GM20431 (cell line): ENCODE results near the gene NRXN2.

Experiments
- in situ Hi-C: fragments of 300-500 bp; cut with MseI, MboI; formaldehyde crosslinking; loops from one replicate; pipeline ENCODE4 v1.15.0; 2020; ENCODE audit warnings: low sequenced_read_pairs; ENCODE audit not compliant: unreplicated experiment

The NRXN2 gene

GRCh38 chr11:64659417-64660144 lies 63.4 kb downstream of the NRXN2 start:
- in situ Hi-C loops, result no loop called here

DNA sequence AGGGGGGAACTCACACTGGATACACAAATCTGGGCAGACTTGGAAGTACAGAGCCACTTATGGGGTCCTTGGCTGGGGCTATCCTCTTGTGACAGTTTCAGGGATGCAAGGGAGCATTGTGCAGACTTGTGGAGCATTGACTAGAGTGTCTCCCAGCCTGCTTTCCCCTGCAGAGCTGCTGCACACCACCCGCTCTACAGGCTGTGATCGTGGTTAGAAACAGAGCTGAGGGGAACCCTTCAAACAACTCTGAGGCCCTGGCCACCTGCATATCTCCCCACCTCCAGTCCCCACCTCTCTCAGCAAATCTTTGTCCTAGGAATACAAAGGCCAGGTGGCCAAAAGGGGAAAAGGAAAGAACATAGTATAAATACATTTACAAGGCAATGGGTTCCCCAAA lies 64.7 kb downstream of the NRXN2 start:
- in situ Hi-C loops, result no loop called here

DNA sequence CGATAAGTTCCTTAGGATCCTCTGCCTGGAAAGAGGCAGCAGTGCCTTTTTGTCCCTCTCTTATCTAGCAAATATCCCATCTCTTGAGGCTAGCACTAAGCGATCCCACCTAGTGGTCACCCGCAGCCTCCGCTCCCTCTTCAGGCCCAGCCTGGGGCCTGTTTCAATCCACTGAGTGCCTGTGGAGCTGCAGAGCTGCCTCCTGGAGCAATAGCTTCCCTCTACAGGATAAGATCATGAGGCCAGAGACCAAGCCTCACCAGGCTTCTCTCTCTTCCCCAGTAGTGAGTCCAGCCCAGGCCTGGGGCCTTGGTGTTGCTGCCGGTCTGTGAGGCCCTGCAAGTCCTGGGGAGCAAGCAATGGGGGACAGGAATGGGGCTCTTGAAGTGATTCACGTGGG lies 66.1 kb downstream of the NRXN2 start:
- in situ Hi-C loops, result no loop called here

DNA sequence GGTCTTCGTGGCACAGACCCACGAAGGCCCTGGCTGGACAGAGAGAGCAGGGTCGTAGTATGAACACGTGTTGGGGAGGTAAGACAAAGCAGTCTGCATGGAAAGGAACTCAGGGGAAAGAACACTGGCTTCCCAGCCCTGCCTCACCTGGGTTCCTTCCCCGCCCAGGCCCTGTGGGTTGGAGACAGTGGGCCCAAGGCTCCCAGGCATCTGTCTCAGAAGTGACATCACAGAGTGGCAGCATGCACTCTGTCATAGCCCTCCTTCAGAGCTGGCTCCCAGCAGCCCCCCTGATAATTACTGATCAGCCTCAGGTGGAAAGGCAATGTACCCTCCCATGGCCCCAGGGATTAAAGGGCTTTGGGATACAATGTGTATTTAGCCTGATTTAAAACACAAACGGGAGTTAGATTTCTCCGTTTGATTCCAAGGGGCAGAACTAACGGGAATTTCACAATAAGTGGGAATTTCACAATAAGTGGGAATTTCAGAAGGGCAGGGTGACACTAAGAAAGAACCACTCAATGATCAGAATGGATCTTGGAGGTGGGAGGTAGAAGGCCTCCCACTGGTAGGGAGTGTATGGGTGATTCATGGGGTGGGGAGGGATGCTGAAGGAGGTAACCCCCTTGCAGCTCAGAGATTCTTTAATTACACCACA lies 66.9 kb downstream of the NRXN2 start:
- in situ Hi-C loops, result no loop called here

DNA sequence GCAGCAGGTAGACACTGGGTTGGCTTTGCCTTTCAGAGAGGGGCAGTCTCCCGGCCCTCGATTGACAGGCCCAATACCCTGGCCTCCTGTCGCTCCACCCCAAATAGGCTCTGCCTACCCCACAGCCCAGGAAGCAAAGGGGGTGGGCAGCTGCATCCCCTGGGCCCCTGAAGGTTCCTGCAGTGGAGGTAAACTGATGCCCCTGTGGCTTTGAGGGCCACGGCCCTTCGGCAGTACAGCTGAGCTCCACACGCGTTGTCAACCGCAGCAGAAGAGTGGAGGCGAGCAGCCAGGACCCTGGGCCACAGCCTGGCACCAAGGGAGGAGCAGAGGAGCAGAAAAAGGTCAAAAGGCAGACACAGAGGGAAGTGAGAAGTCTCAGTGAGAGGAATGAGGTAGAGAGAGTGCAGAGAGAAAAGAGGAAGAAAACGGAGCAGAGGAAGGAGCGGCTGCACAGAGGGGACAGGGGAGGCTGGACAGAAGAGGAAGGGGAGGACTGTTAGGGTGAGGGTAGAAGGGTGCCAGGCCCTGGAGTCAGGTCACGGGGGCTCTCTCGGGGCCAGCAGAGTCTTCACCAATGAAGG lies 67.9 kb downstream of the NRXN2 start:
- in situ Hi-C loops, result no loop called here

- in situ Hi-C loops, result no loop called here
Measured at GRCh38 chr11:64654439-64654838, 68.6 kb downstream of the NRXN2 start.

GRCh38 chr11:64653388-64653973 lies 69.5 kb downstream of the NRXN2 start:
- in situ Hi-C loops, result no loop called here

DNA sequence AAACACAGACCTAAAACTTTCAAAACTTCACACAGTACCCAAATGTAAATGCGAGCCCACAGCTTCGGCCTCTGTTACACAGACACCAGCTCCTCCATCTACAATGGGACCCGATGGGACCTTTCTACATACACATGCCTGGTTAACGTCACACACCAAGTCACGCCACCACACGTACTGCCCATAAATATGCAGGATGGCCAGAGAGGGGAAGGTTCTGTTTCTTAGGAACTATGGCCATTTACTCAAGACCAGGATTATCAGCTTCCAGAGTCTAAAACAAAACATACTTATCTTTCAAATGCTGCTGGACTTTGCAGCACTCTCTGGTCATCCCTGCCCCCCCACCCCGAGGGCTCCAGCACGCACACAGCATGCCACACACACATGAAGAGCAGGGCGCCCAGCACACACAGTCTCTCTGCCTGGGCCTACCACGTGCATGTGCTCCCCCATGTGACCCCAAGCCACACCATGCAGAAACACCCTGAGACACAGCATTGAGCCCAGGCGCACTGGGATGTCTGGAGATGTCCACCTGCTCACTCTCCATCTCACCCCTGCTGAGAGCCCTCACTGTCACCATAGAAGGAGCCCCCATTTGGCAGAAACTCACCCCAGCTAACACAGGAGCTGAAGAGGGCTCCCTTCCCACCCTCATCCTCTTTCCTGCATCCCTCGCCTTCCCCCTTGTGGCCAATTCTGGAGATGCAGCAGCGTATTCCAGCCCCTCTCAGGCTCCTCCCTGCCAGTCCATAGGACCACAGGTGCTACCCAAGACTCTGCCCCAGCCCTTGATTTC lies 70.2 kb downstream of the NRXN2 start:
- in situ Hi-C loops, result no loop called here

- in situ Hi-C loops, result no loop called here
Measured at GRCh38 chr11:64650923-64651523, 72.0 kb downstream of the NRXN2 start.

- in situ Hi-C loops, result no loop called here
Measured at GRCh38 chr11:64649291-64649697, 73.7 kb downstream of the NRXN2 start.

DNA sequence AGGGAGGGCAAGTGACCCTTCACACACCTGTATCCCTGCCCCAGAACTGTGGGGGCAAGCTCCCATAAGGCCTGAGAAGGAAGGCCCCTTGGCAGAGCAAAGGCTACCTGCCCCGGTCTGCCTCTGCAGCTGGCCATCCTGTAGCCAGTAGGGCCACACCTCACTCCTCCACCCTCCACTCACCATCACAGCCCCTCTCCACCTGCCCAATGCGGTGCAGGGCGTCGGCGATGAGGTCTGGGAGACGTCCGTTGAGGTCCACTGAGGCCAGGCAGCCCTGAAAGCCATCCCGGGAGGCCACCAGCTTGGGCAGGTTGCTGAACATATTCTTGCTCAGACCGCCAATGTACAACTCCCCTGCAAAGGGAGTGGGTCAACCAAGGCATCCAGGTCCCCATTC lies 74.4 kb downstream of the NRXN2 start:
- in situ Hi-C loops, result no loop called here

- in situ Hi-C loops, result no loop called here
Measured at GRCh38 chr11:64647019-64647779, 75.8 kb downstream of the NRXN2 start.

DNA sequence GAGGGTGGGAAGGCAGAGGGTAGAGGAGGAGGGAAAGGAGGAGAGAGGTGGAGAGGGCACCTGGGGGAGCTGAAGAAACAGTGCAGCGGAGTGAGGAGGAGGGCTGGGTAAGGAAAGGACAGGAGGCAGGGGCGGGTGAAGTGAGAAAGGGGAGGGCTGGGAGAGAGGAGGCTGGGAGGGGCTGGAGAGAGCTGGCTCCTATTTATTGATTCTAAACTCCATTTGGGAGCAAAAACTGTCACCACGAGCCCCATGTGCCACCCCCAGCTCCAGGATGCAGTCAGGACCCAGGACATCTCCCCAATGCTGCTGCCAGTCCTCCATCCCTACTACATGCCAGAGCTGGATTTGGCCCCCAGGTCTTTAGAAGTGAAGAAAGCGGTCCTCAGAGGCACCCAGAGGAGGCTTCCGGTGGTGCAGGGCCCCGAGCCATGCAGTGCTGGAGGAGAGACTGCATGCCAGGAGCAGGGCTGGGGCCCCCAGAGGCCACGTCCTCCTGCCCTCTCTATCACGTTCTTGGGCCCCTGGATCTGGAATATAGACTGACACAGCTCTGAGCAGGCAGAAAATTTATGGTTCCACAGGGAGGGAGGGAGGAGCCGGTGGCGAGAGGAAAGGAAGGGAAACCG lies 78.2 kb downstream of the NRXN2 start:
- in situ Hi-C loops, result no loop called here

- in situ Hi-C loops, result no loop called here
Measured at GRCh38 chr11:64643920-64644646, 78.9 kb downstream of the NRXN2 start.

DNA sequence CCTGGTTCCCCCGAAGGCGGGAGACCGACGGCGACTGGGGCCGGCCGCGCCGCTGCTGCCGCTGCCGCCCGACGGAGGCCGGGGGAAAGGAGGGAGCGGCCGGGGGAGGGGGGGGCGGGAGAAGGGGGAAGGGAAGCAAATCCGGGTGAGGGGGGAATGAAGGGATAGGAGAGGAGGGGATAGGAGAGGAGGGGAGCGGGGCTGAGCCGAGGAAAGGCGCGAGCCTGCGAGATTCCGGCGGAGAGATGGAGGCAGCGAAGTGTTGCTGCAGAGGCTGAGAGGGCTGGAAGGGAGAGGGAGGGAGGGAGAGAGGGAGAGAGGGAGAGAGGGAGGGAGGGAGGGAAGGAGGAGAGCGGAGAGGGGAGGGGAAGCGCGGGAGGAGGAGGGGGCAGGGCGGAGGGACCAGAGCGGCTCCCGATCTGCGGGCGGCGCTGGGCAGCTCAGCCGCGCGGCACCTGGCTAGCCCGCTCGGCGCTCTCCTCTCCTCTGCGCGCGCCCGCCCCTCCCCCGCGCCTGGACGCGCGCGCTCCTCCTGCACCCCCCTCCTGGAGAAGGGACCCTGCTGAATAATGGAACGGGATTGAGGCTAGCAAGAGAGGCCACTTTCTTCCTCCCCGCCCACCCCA lies 79.6 kb downstream of the NRXN2 start:
- in situ Hi-C loops, result no loop called here

DNA sequence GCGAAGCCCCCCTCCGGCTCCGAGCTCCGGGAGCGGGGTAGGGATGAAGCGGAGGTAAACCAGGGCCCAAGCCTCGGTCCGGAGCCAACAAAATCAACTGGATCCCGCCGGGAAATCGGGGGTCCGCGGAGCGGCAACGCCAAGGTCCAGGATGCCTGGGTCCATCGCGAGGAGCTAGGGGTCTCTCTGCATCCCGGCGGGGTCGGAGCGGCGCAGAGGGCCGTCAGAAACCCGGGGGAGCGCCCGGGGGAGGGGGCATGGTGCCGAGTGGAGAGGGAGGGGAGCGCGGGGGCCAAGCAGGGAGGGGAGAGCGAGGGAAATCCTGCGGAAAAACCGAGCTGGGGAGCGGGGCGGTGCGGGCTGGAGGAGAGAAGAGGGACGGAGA lies 80.1 kb downstream of the NRXN2 start:
- in situ Hi-C loops, result no loop called here

- in situ Hi-C loops, result no loop called here
Measured at GRCh38 chr11:64642418-64642735, 80.6 kb downstream of the NRXN2 start.
